Measurements from ENCODE around the gene MTA1.

The MTA1 gene

GRCh38 chr14:105493921-105494605 lies 74.4 kb downstream of the MTA1 start:
- in situ Hi-C loops (cut with MboI; ENCODE audit: low sequenced_read_pairs), result loop anchor here (25.0 kb wide), 1 partner anchor 132 kb away; no protein-coding TSS in a partner anchor

DNA sequence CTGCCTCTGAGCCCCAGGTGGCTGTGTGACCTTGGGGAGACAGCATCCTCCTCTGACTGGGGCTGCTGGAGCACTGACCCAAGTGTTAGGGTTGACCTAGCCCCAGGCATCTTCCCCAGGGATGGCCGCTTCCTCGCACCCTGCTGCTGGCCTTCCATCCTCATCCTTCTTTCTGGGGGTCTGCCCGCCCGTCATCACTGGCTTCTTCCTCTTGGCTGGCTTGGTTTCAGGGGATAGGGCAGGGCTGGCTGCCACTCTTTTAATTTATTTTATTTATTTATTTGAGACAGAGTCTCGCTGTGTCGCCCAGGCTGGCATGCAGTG lies 74.9 kb downstream of the MTA1 start:
- in situ Hi-C loops (cut with MboI; ENCODE audit: low sequenced_read_pairs), result loop anchor here (25.0 kb wide), 1 partner anchor 132 kb away; no protein-coding TSS in a partner anchor

- in situ Hi-C loops (cut with MboI; ENCODE audit: low sequenced_read_pairs), result loop anchor here (25.0 kb wide), 1 partner anchor 133 kb away; no protein-coding TSS in a partner anchor
Observed at GRCh38 chr14:105495101-105495989, 75.7 kb downstream of the MTA1 start.

GRCh38 chr14:105495990-105496830 lies 76.6 kb downstream of the MTA1 start:
- in situ Hi-C loops (cut with MboI; ENCODE audit: low sequenced_read_pairs), result loop anchor here (25.0 kb wide), 1 partner anchor 134 kb away; no protein-coding TSS in a partner anchor

GRCh38 chr14:105496831-105497591 lies 77.4 kb downstream of the MTA1 start:
- in situ Hi-C loops (cut with MboI; ENCODE audit: low sequenced_read_pairs), result loop anchor here (25.0 kb wide), 1 partner anchor 135 kb away; no protein-coding TSS in a partner anchor

GRCh38 chr14:105497671-105498429 lies 78.2 kb downstream of the MTA1 start:
- in situ Hi-C loops (cut with MboI; ENCODE audit: low sequenced_read_pairs), result loop anchor here (25.0 kb wide), 1 partner anchor 136 kb away; no protein-coding TSS in a partner anchor

- in situ Hi-C loops (cut with MboI; ENCODE audit: low sequenced_read_pairs), result loop anchor here (25.0 kb wide), 1 partner anchor 136 kb away; no protein-coding TSS in a partner anchor
Observed at GRCh38 chr14:105498430-105499255, 79.0 kb downstream of the MTA1 start.

GRCh38 chr14:105499256-105500035 lies 79.8 kb downstream of the MTA1 start:
- in situ Hi-C loops (cut with MboI; ENCODE audit: low sequenced_read_pairs), result loop anchor here (25.0 kb wide), 1 partner anchor 137 kb away; no protein-coding TSS in a partner anchor

DNA sequence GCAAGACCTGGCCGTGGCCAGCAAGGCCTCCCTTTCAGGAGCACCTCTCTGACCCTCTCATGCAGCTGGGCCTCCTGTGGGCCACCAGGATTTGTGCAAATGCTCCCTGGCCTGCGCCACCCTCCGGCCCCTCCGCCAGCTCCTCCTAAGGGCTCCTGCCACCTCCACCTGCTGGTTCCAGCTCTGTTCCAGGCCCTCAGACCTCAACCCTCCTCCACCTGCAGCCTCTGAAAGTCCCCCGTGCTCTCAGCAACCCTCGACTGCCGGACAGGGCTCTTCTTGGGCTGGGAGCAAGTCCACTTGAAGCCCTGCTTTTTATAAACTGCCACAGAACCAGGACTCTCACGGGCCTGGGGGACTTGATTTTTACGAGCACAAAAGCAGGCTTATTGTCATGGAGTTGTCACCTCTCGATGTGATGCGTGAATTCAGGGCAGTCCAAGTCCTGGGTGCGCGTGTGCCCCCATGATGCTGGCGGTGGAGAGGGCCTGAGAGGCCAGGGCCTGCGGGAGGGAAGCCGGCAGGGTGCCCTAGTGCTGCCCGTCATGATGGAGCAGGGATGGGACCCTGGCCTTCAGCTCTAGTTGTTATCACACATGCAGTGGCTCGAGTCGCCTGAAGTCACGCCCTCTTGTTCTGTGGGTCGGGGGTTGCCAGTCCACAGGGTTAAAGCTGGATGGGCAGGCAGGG lies 80.6 kb downstream of the MTA1 start:
- in situ Hi-C loops (cut with MboI; ENCODE audit: low sequenced_read_pairs), result no loop called here

GRCh38 chr14:105500726-105501101 lies 81.1 kb downstream of the MTA1 start:
- in situ Hi-C loops (cut with MboI; ENCODE audit: low sequenced_read_pairs), result no loop called here

GRCh38 chr14:105501504-105502291 lies 82.1 kb downstream of the MTA1 start:
- in situ Hi-C loops (cut with MboI; ENCODE audit: low sequenced_read_pairs), result no loop called here

DNA sequence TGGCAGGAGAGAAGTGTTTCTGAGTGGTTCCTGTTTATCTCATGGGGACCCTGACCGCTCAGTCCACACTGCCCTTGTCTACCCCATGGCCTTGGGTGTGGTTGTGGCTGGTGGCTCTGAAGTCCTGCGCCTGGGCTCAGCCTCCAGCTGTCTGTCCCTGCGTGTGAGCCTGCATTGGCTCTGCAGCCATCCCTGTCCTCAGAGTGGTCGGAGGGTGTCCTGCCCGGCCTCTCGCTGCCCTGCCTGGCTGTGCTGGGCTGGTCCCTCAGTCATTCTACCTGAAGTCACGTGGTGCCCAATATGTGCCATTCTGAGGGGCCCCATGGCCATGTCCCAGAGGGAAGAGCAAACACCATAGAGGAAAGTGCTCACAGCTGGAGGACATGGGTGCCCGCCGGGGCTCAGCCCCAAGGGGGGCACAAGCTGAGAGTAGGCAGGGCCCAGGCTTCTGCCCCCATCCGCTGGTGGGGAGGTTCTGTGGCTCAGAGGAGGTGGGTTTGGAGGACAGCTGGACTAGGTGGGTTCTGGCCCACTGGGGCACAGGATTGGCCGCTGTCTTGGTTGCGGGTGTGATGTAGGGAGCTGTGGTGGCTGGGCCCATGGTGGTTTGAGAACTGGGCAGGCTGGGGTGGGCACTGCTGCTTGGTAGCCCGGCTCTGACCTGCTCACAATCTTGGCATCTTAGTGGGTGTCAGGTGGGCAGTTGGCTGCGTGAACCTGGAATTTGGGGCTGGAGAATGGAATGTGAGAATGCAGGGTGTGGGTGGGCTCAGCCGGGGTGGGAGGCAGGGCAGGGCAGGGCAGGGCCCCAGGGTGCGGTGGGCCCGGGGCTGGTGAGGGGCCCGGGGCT lies 83.0 kb downstream of the MTA1 start:
- in situ Hi-C loops (cut with MboI; ENCODE audit: low sequenced_read_pairs), result no loop called here

DNA sequence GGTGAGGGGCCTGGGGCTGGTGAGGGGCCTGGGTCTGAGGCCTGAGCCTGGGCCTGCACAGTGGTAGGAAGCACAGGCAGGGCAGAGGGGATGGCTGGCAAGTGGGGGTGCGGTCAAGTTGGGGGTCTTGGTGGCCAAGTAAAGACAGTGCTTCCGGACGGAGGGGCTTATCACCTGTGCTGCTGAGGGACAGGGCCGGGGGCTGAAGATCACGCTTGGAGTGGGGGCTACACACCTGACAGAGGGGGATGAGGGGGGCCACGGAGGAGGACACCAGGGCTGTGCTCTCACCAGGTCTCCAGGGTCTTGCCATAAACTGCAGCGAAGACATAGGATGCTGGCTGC lies 83.6 kb downstream of the MTA1 start:
- in situ Hi-C loops (cut with MboI; ENCODE audit: low sequenced_read_pairs), result no loop called here

- in situ Hi-C loops (cut with MboI; ENCODE audit: low sequenced_read_pairs), result no loop called here
Observed at GRCh38 chr14:105503935-105504692, 84.5 kb downstream of the MTA1 start.

- in situ Hi-C loops (cut with MboI; ENCODE audit: low sequenced_read_pairs), result no loop called here
Observed at GRCh38 chr14:105505101-105505500, 85.5 kb downstream of the MTA1 start.

Data from HL-60/S4 treated with retinoic acid at 250 ng/mL for 4 days and 3 days (cell line).